Panc1 (cell line): ENCODE data around the gene PLPP7. TPM values are rescaled to one million over a fixed set of nuclear protein-coding genes. Genes with fewer than 3 reads are reported as not detected.
"Not testable (repeated sequence)": the region's sequence is repeated elsewhere in the genome, so short reads cannot be mapped to it uniquely, and the experiment has no call there.

Experiments
- ATAC-seq: fragments of 200-7000 bp; cut with Tn5 transposase; 2 replicates; pipeline ENCODE4 v1.9.1; 2020; ENCODE audit warnings: mild to moderate bottlenecking, moderate library complexity
- BruUV-seq: library from RNA; stranded (reverse); fragments of 400-500 nt; replicated peaks from 2 replicates; lab custom pipeline; 2021; lab: Mats Ljungman, UMichigan
- CTCF ChIA-PET: fragments of 300-600 bp; sonication (Branson Sonifier 250); formaldehyde crosslinking; loops from one replicate; lab custom pipeline; 2022; ENCODE audit warnings: antibody characterized with exemption; lab: Charles Lee
- POLR2A ChIA-PET: fragments of 300-600 bp; sonication (Branson Sonifier 250); formaldehyde crosslinking; loops from one replicate; lab custom pipeline; 2022; ENCODE audit warnings: antibody characterized with exemption; lab: Charles Lee
- DNase-seq: peaks from one replicate; pipeline ENCODE4 v3.0.0-alpha.2; 2010; ENCODE audit warnings: low read depth, low spot score
- H3K27ac ChIP-seq: 2 replicates; pipeline ENCODE4 v1.5.1; 2011; ENCODE audit warnings: mild to moderate bottlenecking, low read length, inconsistent platforms
- H3K27me3 ChIP-seq: fragments of 200-500 bp; sonication (Bioruptor generic); 2 replicates; pipeline ENCODE4 v1.6.0; 2014; ENCODE audit warnings: low read length, inconsistent platforms; ENCODE audit not compliant: control insufficient read depth, insufficient read depth
- H3K36me3 ChIP-seq: fragments of 200-500 bp; sonication (Bioruptor generic); 2 replicates; pipeline ENCODE4 v1.5.1; 2014; ENCODE audit warnings: inconsistent platforms, mild to moderate bottlenecking, low read length, moderate library complexity; ENCODE audit not compliant: control insufficient read depth, insufficient read depth
- H3K4me1 ChIP-seq: 2 replicates; pipeline ENCODE4 v1.5.1; 2011; ENCODE audit warnings: inconsistent platforms, mild to moderate bottlenecking, low read length, moderate library complexity; ENCODE audit not compliant: control insufficient read depth, insufficient read depth
- H3K4me3 ChIP-seq, 2 experiments: 2 replicates each; pipeline ENCODE4 v1.5.1; 2011 to 2012; ENCODE audit warnings: low read depth in 2 of 2, low read length in 2 of 2, mild to moderate bottlenecking in 2 of 2, inconsistent platforms in 1 of 2, moderate library complexity in 1 of 2
- H3K9me3 ChIP-seq: fragments of 200-500 bp; sonication (Bioruptor generic); 2 replicates; pipeline ENCODE4 v1.5.1; 2014; ENCODE audit warnings: low read depth, mild to moderate bottlenecking, inconsistent platforms, low read length, moderate library complexity; ENCODE audit not compliant: control insufficient read depth, insufficient read depth
- CTCF ChIP-seq: fragments of 450-650 bp; IDR thresholded peaks from 2 replicates; pipeline ENCODE4 v1.5.1; 2017; ENCODE audit warnings: mild to moderate bottlenecking
- POLR2AphosphoS5 ChIP-seq: IDR thresholded peaks from 2 replicates; pipeline ENCODE4 v1.6.1; 2012; ENCODE audit warnings: mild to moderate bottlenecking, low read depth, low read length, moderate library complexity
- REST ChIP-seq, 2 experiments: IDR thresholded peaks; 2 replicates each; pipeline ENCODE4 v1.6.1; 2011 to 2012; ENCODE audit warnings: low read depth in 2 of 2, control low read depth in 1 of 2, low read length in 1 of 2, mild to moderate bottlenecking in 1 of 2, moderate library complexity in 1 of 2; ENCODE audit not compliant: insufficient read depth in 1 of 2
- SIN3A ChIP-seq: IDR thresholded peaks from 2 replicates; pipeline ENCODE4 v1.6.1; 2012; ENCODE audit warnings: low read depth, mild to moderate bottlenecking, low read length, moderate library complexity, borderline replicate concordance; ENCODE audit not compliant: insufficient read depth
- TCF7L2 ChIP-seq: IDR thresholded peaks from 2 replicates; pipeline ENCODE4 v1.6.1; 2011; ENCODE audit warnings: mild to moderate bottlenecking, low read depth, low read length, inconsistent platforms
- in situ Hi-C: cut with HindIII; loops from 2 replicates; pipeline ENCODE4 v1.10.0; 2016; ENCODE audit warnings: low sequenced_read_pairs, low pct_unique_long_range_greater_than_20kb
- intact Hi-C: fragments of 100-400 bp; cut with micrococcal nuclease; formaldehyde crosslinking; loops from one replicate; pipeline ENCODE4 v1.10.0; 2022; ENCODE audit not compliant: unreplicated experiment
- total RNA-seq: library from RNA; stranded (reverse); gene quantifications from one replicate; pipeline ENCODE4 v1.2.1, GENCODE V29; 2021; ENCODE audit not compliant: unreplicated experiment

The PLPP7 gene
- total RNA-seq, 1 experiment from 2014 or later, result 3.3 TPM

- Histone ChIP-seq H3K27me3 (no peaks in the 10 kb centered on the region), H3K27ac (no peak overlapping the region), H3K9me3 (no peaks in the 10 kb centered on the region), H3K4me3 (no peak overlapping the region), H3K36me3 (no peaks in the 10 kb centered on the region), H3K4me1 (no peaks in the 10 kb centered on the region)
- no peak for DNase-seq
- BruUV-seq, result no TSS peak
- ChIA-PET CTCF (no interaction called here), POLR2A (no interaction called here)
- intact Hi-C loops (no loop called here), in situ Hi-C loops (no loop called here)
- TF ChIP-seq REST (IDR thresholded peaks at IDR 0.05; ENCODE audit: insufficient read depth in 1 of 2, low read depth in 2 of 2, low read length in 1 of 2), result no peak
- TF ChIP-seq TCF7L2, result no peak
- no peak for TF ChIP-seq SIN3A
- TF ChIP-seq CTCF, result no peak
- TF ChIP-seq POLR2AphosphoS5, result no peak
- ATAC-seq, result no peak
These were observed 28.6 kb upstream of the PLPP7 start for GRCh38 chr9:131260751-131261452.

- no peaks in the 10 kb centered on the region for H3K36me3 ChIP-seq
- DNase-seq (no peak), ATAC-seq (no peak)
- POLR2A ChIA-PET, result no interaction called here
- no peak overlapping the region for H3K27ac ChIP-seq
- H3K9me3 ChIP-seq, result no peaks in the 10 kb centered on the region
- H3K4me1 ChIP-seq, result no peaks in the 10 kb centered on the region
- intact Hi-C loops, result no loop called here
- H3K27me3 ChIP-seq, result no peaks in the 10 kb centered on the region
- in situ Hi-C loops, result no loop called here
- CTCF ChIA-PET, result no interaction called here
- TF ChIP-seq POLR2AphosphoS5 (no peak), TCF7L2 (no peak), REST (IDR thresholded peaks at IDR 0.05; ENCODE audit: insufficient read depth in 1 of 2, low read depth in 2 of 2, low read length in 1 of 2) (no peak)
- BruUV-seq, result no TSS peak
- no peak overlapping the region for H3K4me3 ChIP-seq
These were observed 27.0 kb upstream of the PLPP7 start for GRCh38 chr9:131262327-131263032.

- in situ Hi-C loops, H3K27ac ChIP-seq, ATAC-seq, H3K4me3 ChIP-seq, intact Hi-C loops, H3K9me3 ChIP-seq, H3K27me3 ChIP-seq, H3K36me3 ChIP-seq, BruUV-seq, H3K4me1 ChIP-seq, DNase-seq, CTCF ChIA-PET, POLR2A ChIA-PET: not testable (repeated sequence)
These were observed 26.5 kb upstream of the PLPP7 start for GRCh38 chr9:131263033-131263343.
